Stimulated activated CD4-positive, alpha-beta T cell treated with anti-CD3 and anti-CD28 coated beads, Interleukin-4, amount 100 ng/mL, for 4 hours (primary cell): ENCODE measurements around the gene RNF213.

Experiments
- DNase-seq, 2 experiments: peaks; one replicate each; pipeline ENCODE4 v3.0.0-alpha.2; 2020

The RNF213 gene

DNA sequence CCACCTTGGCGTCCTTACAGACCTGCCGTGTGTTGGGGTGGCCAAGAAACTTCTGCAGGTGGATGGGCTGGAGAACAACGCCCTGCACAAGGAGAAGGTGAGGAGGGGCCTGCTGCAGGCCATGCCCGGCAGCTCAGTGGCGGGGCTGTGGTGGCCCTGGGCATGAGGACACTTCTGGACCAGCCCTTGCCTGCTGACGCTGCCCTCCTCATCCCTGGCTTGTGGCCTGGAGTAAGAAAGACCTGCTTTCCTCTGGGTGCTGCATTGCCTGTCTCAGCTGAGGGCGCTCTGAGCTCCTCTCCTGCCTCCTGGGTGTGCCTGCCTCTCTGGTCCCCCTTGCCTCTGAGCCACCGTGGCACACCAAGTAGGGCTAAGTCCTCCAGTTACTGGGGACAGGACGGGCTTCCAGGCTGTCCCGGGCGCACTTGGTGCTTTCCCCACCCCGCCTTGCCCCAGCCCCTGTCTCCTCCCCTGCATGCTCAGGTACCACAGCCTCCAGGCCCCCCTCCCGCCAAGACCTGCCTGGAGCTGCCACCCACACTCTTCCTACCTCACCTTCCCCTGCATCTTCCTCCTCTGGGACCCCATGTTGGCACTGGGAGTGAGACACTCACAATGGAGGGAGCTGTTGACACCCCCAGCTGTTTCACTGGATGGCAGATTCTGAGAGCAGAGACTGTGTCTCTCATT, 163.0 kb downstream of the RNF213 start:
- no peak for DNase-seq

- no peak for DNase-seq
Observed at GRCh38 chr17:80424261-80424660, 163.6 kb downstream of the RNF213 start.

GRCh38 chr17:80424878-80425765, 164.5 kb downstream of the RNF213 start:
- no peak for DNase-seq

- DNase-seq: no peak
Observed at GRCh38 chr17:80425835-80426426, 165.3 kb downstream of the RNF213 start.

- peak; percentile 77 to 88 for DNase-seq
Observed at GRCh38 chr17:80426671-80427326, 166.1 kb downstream of the RNF213 start.

DNA sequence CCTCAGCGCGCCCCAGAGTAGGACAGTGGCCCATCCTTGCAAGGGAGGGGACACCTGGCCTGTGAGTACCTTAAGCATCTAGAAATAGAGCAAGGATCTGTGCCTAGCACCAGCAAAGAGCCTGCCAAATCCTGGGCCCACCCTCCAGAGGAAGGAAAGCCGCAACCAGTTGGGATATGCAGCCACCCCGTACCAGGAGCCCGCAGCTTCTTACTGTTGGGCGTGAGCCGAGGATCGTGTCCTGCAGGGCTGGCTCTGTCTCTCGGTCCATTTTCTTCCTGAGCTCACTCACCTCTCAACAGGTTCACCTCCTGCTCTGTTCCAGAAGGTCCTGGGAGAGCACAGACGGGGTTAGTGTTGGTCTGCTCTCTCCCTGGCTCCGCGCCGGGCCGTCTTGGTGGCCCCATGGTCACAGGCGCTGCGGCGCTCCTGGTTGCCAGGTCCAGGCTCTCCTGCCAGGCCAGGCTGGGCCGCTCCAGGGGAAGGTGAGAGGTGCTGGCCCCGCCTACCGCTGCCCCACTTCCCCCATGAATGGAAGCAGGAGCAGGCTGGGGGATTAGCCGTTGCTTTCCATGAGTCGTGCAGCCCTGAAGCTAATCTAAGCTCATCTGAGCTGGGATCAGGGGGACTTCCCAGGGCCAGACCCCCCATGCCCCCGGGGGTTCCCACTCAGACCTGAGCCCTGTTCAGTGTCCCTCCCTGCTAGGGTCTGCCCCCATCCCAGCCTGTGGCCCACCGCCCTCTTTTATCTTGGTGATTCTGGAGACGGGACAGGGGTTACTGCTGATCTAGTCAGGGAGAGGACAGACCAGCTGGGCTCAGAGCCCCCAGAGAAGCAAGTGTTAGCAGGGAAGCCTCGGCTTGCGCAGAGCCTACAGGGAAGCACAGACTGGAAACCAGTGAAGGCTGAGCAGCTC, 167.0 kb downstream of the RNF213 start:
- no peak for DNase-seq

- no peak for DNase-seq
Observed at GRCh38 chr17:80428363-80428762, 167.7 kb downstream of the RNF213 start.

GRCh38 chr17:80428796-80429195, 168.1 kb downstream of the RNF213 start:
- no peak for DNase-seq

- no peak for DNase-seq
Observed at GRCh38 chr17:80429356-80430275, 169.0 kb downstream of the RNF213 start.

- DNase-seq: no peak
Observed at GRCh38 chr17:80430446-80431245, 170.0 kb downstream of the RNF213 start.

GRCh38 chr17:80431246-80432195, 170.9 kb downstream of the RNF213 start:
- DNase-seq: no peak

GRCh38 chr17:80432350-80432955, 171.8 kb downstream of the RNF213 start:
- DNase-seq: no peak

- DNase-seq: no peak
Observed at GRCh38 chr17:80432961-80433550, 172.4 kb downstream of the RNF213 start.

DNA sequence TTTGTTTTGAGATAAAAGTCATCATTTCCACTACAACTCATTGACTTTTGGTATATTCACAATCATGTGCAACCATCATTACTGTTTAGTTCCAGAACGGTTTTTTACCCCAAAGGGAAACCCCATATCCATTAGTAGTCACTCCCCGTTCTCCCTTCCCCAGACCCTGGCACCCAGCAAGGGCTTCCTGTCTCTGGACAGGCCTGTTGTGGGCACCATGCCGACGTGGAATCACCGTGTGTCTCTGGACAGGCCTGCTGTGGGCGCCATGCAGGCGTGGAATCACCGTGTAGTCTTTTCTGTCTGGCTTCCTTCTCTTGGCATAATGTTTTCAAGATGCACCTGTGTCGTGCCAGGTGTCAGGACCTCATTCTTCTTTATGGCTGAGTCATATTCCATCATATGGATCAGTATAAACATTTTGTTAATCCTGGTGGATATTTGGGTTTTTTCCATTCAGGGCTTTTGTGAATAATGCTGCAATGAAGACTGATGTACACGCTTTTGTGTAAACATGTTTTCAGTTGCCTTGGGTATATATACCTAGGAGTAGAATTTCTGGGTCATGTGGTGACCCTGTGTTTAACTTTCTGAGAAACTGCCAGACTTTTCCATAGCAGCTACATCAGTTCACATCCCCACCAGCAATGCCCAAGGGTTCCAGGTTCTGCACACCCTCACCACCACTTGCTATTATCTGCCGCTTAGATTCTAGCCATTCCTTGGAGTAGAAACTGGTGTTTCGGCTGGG, 173.4 kb downstream of the RNF213 start:
- DNase-seq: no peak

DNA sequence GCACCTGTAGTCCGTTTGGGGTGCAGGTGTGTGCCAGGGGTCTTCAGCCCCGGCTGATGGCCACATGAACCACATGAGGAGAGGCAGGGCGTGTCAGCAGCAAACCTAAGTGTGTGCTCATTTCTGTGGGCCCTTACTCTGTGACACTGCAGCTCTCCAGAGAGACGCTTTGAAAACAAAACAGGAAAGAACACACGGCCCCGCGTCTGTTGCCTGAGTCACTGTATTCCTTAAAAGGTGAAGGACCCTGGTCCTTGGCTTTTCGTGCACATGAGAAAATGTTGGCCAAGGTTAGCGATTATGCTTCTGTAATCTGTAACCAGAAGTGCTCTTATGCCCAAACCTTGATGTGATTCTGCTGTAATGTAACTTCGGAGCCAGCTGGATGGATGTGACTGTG, 176.9 kb downstream of the RNF213 start:
- DNase-seq: no peak

DNA sequence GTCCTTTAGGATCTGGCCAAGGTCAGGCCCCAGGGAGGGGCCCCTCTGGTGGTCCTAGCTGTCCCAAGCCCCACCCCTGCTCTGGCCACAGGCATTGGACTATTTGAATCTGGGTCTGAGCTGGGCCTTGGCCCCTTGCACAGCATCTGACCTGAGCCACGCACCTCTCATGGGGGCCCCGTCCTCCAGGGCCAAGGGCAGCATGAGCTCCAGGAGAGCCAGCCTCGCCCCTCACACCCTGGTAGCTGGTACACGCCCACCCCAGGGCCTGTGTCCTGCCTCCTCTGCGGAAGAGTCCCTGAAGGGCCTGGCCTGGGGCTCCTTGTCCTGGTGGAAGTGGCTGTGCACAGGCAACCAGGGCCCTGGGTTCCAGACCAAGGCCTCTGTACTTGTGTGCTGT, 178.2 kb downstream of the RNF213 start:
- no peak for DNase-seq

GRCh38 chr17:80439499-80439898, 178.8 kb downstream of the RNF213 start:
- no peak for DNase-seq
